ENCODE results near the gene ROGDI.

ROGDI gene

DNA sequence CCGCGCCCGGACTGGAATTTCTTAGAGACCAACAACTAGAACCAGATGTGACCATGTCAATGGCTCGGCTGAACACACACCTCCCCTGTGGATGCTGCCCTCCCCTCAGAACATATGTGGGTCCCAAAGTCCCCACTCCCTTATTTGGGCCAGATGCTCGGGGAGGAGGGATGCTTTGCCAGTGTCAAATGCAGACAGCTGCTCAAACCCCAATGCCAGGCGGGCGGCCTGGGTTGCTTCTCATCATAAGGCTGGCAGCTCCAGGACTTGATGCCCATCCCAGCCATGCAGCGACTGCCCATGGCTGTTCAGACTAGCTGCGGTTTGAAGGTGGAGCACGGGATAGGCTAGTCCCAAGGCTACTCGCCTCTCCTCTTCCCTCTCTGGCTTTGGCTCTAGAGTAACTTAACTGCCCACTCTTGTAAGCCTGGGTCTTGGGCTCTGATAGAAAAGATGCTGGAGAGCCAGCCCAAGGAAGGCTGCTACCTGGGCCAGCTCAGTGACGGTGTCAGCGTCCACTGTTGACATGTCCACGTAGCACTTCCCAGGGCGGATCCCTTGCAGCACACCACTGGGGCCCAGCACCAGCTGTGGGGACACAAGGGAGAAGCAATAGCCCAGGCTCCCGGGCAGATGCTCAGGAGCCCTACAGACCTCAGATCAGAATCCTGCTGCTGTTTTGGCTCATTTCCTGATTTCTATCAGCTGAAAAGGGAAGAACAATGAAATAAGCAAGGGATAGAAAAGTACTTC is 11.0 kb upstream of the ROGDI start:
- no peak for DNase-seq

- DNase-seq: no peak
Observed at GRCh38 chr16:4811773-4812172, 9.3 kb upstream of the ROGDI start.

- no peak for DNase-seq
Observed at GRCh38 chr16:4811242-4811641, 8.8 kb upstream of the ROGDI start.

DNA sequence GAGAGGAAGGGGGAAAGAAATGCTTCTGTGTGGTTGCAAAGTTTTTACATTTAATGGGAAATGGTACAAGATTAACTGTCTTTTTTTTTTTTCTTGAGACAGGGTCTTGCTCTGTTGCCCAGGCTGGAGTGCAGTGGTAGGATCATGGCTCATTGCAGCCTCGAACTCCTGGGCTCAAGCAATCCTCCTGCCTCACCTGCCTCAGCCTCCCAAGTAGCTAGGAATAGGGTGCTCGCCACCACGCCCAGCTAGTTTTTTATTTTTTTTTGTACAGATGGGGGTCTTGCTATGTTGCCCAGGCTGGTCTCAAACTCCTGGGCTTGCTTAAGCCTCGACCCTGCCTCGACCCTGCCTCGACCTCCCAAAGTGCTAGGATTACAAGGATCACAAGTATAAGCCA is 3.8 kb upstream of the ROGDI start:
- no peak for DNase-seq

DNA sequence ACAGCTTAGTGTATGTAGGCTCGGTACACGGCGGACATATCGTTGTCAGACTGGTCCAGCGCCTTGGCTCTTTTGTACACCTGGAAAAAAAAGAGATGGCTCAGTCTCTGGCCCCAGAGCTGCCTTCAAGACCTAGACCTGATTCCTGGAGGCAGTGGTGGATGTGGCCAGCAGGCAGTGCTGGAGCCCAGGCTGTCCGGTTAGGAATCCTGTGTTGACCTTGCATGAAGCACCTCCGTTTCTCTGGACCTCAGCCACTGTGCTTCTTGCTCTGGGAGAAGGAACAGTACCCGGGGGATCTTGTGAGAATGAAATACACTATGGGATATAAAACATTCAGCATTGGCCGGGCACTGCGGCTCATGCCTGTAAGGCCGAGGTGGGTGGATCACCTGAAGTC is 2.8 kb upstream of the ROGDI start:
- DNase-seq: no peak

GRCh38 chr16:4803898-4804762 is 1.7 kb upstream of the ROGDI start:
- DNase-seq: no peak

GRCh38 chr16:4803401-4803844 is 990 bp upstream of the ROGDI start:
- no peak for DNase-seq

DNA sequence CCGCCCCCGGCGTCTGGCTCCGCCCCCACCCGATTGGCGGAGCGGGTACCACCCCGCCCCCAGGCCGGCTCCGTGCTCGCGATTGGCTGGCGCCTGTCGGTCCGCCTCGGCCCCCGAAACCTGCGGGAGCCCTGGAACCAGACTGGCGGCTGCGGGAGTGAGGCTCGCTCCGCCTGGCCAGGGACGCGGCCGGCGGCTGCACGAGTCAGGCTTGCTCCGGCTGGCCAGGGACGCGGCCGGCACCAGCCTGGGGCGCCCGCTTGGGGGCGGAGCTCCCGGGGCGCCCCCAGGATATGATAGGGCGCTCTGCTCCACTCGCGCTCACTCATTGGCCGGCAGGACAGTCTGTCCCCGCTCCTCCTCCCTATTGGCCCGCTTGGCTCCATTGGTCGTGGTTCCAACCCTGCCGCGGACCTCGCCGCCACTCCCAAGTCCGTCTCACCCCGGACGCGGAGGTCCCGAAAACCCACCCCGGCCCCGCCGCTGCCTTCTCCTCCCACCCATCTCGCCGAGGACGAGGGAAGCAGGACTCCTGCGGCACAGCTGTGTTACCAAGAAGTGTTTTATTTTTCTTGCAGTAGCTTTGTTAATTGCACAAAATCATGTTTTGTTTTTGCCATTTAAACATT is 340 bp upstream of the ROGDI start:
- DNase-seq: peak; percentile 93

GRCh38 chr16:4801051-4801961 is 1.1 kb downstream of the ROGDI start:
- DNase-seq: no peak

GRCh38 chr16:4800290-4801041 is 2.0 kb downstream of the ROGDI start:
- DNase-seq: no peak

- no peak for DNase-seq
Observed at GRCh38 chr16:4799171-4799855, 3.1 kb downstream of the ROGDI start.

- DNase-seq: no peak
Observed at GRCh38 chr16:4798456-4798855, 4.0 kb downstream of the ROGDI start.

DNA sequence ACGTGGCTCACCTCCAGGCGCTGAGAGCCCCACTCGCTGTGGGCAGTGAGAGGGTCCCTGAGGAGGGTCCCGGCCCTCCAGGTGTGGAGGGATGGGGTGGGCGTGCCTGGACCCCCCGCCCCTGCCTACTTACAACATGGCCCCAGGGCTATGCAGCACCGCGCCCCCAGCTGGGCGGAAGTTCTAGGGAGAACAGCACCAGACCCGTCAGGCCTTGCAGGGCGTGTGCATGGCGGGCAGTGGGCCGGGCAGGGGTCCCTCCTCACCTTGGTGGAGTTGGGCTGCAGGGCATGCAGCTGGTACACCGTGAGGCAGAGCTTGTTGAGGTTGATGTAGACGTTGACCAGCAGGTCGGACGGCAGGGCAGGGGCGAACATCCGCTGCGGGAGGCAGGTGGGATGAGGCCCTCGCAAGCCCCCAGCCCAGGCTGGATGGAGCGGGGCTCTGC is 4.6 kb downstream of the ROGDI start:
- no peak for DNase-seq

DNA sequence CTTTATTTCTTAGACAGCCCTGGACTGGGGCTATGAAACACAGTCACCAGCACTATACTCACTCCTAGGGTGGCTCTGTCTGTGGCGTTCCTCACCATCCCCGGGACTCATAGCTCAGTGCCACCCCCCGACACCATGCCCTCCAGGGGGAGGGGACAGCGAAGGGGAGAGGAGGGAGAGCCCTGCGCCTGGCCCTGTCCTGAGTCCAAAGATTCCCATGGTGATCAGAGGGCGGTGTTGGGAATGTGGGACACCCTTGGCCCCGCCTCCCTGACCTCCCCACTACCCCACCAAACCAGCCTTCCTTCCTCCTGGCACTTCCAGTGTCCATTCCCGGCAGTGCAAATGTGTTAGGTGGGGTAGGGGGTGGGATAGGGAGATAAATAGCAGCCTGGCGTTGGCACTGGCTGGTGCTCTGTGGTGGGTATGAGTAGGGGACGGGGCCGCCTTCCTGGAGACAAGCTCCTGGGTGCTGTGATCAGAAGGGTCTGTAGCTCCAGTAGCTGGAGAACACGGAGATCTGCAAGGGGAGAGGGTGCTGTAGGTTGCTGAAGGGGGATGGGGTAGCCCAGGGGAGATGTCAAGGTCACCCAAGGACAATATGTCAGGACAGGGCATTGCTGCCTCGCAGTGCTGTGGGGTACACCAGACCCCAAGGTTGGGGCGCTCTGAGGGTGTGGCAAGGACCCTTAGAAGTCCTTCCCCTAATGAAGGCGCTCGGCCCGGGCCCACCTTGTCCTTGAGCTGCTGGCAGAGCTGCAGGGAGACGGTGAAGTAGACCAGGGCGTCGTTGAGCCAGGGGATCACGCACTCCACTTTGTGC is 5.2 kb downstream of the ROGDI start:
- DNase-seq: no peak

DNA sequence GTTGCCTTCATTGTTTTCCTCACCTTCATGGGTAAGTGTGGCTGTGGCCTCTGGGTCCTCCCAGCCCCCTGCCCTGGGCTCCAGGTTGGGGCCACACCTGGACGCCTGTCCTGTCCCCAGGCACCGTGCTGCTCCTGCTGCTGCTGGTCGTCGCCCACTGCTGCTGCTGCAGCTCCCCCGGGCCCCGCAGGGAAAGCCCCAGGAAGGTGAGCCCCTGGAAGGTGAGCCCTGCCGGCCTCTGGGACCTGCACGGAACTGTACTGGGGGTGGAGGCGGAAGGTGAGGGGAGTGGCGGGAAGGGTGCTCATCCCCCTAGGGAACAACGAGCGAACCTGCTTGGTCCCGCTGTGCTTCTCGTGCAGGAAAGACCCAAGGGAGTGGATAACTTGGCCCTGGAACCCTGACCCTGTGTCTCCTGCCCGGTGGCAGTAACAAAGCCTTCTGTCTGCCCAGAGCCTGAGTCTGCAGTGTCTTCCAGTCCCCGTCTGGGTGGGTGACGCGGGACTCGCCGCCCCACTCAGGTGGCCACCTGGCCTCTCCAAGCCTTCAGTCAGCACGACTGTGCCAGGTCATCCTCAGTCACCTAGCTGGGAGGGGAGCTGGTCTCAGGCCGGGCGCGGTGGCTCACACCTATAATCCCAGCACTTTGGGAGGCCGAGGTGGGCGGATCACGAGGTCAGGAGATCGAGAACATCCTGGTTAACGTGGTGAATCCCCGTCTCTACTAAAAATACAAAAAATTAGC is 6.4 kb downstream of the ROGDI start:
- DNase-seq: no peak

- no peak for DNase-seq
Observed at GRCh38 chr16:4795181-4795827, 7.1 kb downstream of the ROGDI start, which contains the start of gene SMIM22. Gene SMIM22 (plus strand): TSS chr16:4795369. CDS start chr16:4795735, 366 bp downstream.

GRCh38 chr16:4792951-4793513 is 9.4 kb downstream of the ROGDI start:
- DNase-seq: no peak

- DNase-seq: no peak
Observed at GRCh38 chr16:4790871-4791270, 11.6 kb downstream of the ROGDI start.
